ENCODE measurements around the gene WDR62.
A peak's percentile ranks its signal among the peaks of the same experiment; 100 is the strongest.

WDR62 gene

DNA sequence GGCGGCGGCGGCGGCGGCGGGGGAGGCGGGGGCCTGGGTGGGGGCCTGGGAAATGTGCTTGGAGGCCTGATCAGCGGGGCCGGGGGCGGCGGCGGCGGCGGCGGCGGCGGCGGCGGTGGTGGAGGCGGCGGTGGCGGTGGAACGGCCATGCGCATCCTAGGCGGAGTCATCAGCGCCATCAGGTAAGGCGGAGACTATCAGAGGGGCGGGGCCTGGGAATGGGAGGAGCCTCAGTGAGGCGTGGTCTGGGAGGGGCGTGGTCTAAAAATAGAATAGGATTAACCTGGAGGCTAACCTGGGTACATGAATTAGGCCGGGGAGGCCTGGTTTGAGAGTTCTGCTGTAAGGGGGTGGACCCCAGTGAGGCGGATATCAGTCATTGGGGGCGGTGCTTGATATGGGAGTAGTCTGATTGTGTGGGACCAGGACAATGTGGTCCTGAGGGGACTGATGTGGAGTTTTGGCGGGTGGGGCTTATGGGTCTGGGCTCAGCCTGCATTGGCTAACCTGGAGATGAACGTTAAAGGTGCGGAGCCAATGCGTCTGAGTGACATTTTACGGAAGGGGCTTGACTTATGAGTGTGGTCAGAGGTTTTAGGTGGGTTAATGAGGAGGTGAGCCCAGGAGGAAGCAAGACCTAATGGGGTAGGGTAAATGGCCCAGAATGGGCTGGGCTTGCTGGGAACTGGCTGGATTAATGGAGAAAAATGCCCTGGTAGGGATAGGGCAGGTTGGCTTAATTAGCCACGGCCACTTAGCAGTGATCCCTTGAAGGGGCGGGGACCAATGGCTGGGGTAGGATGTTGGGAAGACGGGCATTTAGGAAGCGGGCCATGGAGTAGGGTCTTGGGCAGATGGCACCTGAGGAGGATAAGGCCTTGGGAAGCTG, 86.6 kb downstream of the WDR62 start:
- DNase-seq (ENCODE audit: low spot score), result peak; percentile 88

GRCh38 chr19:36142046-36142445, 87.3 kb downstream of the WDR62 start:
- no peak for DNase-seq (ENCODE audit: low spot score)

- no peak for DNase-seq (ENCODE audit: low spot score)
These were observed 87.8 kb downstream of the WDR62 start for GRCh38 chr19:36142496-36142895.

DNA sequence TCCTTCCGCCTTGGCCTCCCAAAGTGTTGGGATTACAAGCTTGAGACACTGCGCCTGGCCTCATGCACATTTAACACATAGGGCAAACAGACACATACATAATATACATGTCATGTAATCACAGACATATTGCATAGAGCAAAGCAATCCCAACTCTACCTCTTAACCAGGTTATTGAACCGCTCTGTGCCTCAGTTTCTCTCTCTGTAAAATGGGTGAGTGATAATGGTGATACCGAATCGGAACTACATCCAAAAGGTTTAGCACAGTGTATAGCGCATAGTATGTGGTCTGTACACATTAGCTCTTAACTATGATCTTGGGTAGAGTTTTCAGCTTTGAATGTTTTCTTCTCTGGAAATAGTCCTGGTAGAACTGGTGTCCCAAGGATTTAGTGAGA, 89.9 kb downstream of the WDR62 start:
- DNase-seq (ENCODE audit: low spot score), result no peak

DNA sequence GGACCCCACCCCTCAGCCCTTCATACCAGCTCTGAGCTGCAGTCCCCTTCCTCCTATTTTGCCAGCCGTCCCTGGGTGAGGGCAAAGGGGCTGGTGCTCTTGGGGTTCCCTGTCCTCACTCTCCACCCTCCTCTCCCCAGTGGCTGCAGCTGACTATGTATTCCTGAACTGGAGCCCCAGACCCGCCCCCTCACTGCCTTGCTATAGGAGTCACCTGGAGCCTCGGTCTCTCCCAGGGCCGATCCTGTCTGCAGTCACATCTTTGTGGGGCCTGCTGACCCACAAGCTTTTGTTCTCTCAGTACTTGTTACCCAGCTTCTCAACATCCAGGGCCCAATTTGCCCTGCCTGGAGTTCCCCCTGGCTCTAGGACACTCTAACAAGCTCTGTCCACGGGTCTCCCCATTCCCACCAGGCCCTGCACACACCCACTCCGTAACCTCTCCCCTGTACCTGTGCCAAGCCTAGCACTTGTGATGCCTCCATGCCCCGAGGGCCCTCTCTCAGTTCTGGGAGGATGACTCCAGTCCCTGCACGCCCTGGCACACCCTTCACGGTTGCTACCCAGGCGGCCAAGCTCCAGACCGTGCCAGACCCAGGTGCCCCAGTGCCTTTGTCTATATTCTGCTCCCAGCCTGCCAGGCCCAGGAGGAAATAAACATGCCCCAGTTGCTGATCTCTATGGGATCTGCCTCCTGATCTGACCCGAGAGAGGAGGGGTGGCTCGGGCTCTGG, 95.1 kb downstream of the WDR62 start:
- no peak for DNase-seq (ENCODE audit: low spot score)

DNA sequence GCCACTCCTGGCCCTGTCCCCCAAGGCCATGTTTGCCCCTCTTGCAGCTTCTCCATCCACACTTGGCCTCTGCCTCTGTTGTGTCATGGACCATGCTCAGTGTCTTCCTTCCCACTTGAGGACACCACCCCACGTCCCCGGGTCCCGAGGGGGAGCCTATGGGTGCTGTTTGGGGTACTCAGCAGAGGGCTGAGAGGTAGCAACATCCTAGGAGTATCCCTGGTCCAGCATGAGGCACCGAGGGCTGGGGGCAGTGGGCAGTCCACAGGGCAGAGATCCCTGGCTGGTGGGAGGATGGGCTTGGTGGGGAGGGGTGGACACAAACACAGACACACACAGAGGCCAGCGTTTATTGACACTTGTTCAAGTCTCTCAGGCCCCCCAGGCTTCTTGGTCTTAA, 95.9 kb downstream of the WDR62 start:
- no peak for DNase-seq (ENCODE audit: low spot score)

- peak; percentile 36 for DNase-seq (ENCODE audit: low spot score)
These were observed 96.7 kb downstream of the WDR62 start for GRCh38 chr19:36151144-36152018.

DNA sequence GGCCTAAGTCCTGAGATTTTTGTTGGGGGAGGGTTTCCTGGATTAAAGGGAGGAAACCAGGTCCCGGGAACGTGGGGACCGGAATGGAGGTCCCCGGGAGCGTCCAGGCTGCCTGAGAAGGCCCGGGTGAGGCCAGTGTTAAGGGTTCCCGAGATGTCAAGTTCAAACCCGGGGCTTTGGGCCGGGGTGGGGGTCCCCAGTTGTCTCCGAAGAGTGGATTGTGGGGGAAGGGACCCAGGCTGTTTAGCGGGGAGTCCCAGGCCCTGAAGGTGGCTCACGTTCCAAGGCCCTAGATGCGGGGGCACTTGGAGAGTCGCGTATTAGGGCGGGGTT, 97.3 kb downstream of the WDR62 start:
- no peak for DNase-seq (ENCODE audit: low spot score)

GRCh38 chr19:36152352-36153091, 97.8 kb downstream of the WDR62 start, which contains the start of gene COX7A1:
TSS of gene COX7A1 (minus strand) at chr19:36152447. CDS start at chr19:36152407, 40 bp downstream.
- no peak for DNase-seq (ENCODE audit: low spot score)

DNA sequence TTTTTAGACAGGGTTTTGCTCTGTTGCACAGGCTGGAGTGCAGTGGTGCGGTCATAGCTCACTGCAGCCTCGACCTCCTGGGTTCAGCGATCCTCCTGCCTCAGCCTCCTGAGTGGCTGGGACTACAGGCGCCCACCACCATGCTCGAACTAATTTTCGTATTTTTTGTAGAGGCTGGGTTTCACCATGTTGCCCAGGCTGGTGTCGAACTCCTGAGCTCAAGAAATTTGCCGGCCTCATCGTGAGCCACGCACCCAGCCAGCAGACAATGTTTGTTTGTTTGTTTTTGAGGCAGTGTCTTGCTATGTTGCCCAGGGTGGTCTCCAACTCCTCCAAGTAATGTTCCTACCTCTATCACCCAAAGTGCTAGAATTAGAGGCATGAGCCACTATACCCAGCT, 98.4 kb downstream of the WDR62 start:
- DNase-seq (ENCODE audit: low spot score), result no peak
